ENCODE data around the gene TFAM.

DNA sequence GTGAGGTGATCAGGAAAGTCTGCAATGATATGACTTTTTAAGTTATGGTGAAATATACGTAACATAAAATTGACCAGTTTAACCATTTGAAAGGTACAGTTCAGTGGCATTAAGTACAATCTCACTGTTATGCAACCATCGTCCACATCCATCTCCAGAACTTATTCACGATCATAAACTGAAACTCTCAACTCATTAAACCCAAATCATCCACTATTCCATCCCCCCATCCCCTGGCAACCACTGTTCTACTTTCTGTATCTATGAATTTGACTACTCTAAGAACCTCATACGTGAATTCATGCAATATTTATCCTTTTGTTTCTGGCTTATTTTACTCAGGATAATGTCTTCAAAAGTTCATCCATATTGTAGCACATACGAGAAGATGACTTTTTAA, 48.4 kb downstream of the TFAM start:
- TF ChIP-seq CTCF (IDR thresholded peaks at IDR 0.05) (no peak), POLR2A (IDR thresholded peaks at IDR 0.05) (no peak)
